Trophoblast cell (in vitro differentiated cells and primary cell): Measurements from ENCODE around the gene PREB.

Source experiments
- DNase-seq, 2 donors: peaks; one replicate each; pipeline ENCODE4 v3.0.0-alpha.2; 2016
- H2AFZ ChIP-seq: 2 replicates; pipeline ENCODE4 v1.6.1; 2013; ENCODE audit warnings: low read length, moderate library complexity, mild to moderate bottlenecking; ENCODE audit not compliant: insufficient read depth, poor library complexity
- H2AK5ac ChIP-seq: 2 replicates; pipeline ENCODE4 v1.6.1; 2013; ENCODE audit warnings: mild to moderate bottlenecking, low read length
- H2BK120ac ChIP-seq: 2 replicates; pipeline ENCODE4 v1.6.1; 2013; ENCODE audit warnings: low read length, mild to moderate bottlenecking, moderate library complexity; ENCODE audit not compliant: insufficient read depth, poor library complexity
- H2BK12ac ChIP-seq: 2 replicates; pipeline ENCODE4 v1.6.1; 2013; ENCODE audit warnings: mild to moderate bottlenecking, low read length, moderate library complexity
- H2BK5ac ChIP-seq: 2 replicates; pipeline ENCODE4 v1.6.1; 2013; ENCODE audit warnings: low read length, low read depth, moderate library complexity, mild to moderate bottlenecking; ENCODE audit not compliant: poor library complexity
- H3K14ac ChIP-seq: 2 replicates; pipeline ENCODE4 v1.6.1; 2013; ENCODE audit warnings: mild to moderate bottlenecking, low read length
- H3K18ac ChIP-seq: 2 replicates; pipeline ENCODE4 v1.6.1; 2013; ENCODE audit warnings: mild to moderate bottlenecking, low read length
- H3K23ac ChIP-seq: 2 replicates; pipeline ENCODE4 v1.6.1; 2013; ENCODE audit warnings: low read length
- H3K27ac ChIP-seq: 2 replicates; pipeline ENCODE4 v1.5.1; 2013; ENCODE audit warnings: low read depth, mild to moderate bottlenecking, inconsistent platforms, low read length, moderate library complexity
- H3K27me3 ChIP-seq: 2 replicates; pipeline ENCODE4 v1.6.1; 2013; ENCODE audit warnings: inconsistent platforms, mild to moderate bottlenecking, low read length, moderate library complexity; ENCODE audit not compliant: insufficient read depth
- H3K36me3 ChIP-seq, 2 experiments: 1 replicate in 1 of 2; 2 replicates in 1 of 2; pipeline ENCODE4 v1.6.1; 2013; ENCODE audit warnings: low read length in 2 of 2, mild to moderate bottlenecking in 2 of 2, moderate library complexity in 1 of 2; ENCODE audit not compliant: insufficient read depth in 2 of 2, control insufficient read depth in 1 of 2
- H3K4ac ChIP-seq: 2 replicates; pipeline ENCODE4 v1.6.1; 2013; ENCODE audit warnings: low read depth, mild to moderate bottlenecking, low read length, moderate library complexity
- H3K4me1 ChIP-seq, 2 experiments: 1 replicate in 1 of 2; 2 replicates in 1 of 2; pipeline ENCODE4 v1.6.1; 2013; ENCODE audit warnings: low read length in 2 of 2, mild to moderate bottlenecking in 2 of 2, moderate library complexity in 1 of 2; ENCODE audit not compliant: insufficient read depth in 2 of 2, control insufficient read depth in 1 of 2
- H3K4me2 ChIP-seq: 2 replicates; pipeline ENCODE4 v1.6.1; 2013; ENCODE audit warnings: inconsistent platforms, mild to moderate bottlenecking, low read length, moderate library complexity
- H3K4me3 ChIP-seq: 2 replicates; pipeline ENCODE4 v1.5.1; 2013; ENCODE audit warnings: mild to moderate bottlenecking, low read depth, low read length, inconsistent platforms
- H3K79me1 ChIP-seq: one replicate; pipeline ENCODE4 v1.6.1; 2013; ENCODE audit warnings: low read length
- H3K79me2 ChIP-seq: 2 replicates; pipeline ENCODE4 v1.6.1; 2013; ENCODE audit warnings: low read length, mild to moderate bottlenecking; ENCODE audit not compliant: control insufficient read depth, insufficient read depth, poor library complexity
- H3K9ac ChIP-seq: 2 replicates; pipeline ENCODE4 v1.6.1; 2013; ENCODE audit warnings: mild to moderate bottlenecking, low read length
- H3K9me3 ChIP-seq: 2 replicates; pipeline ENCODE4 v1.6.1; 2013; ENCODE audit warnings: low read depth, mild to moderate bottlenecking, control low read depth, inconsistent platforms, low read length; ENCODE audit not compliant: insufficient read depth
- H4K12ac ChIP-seq: 2 replicates; pipeline ENCODE4 v1.6.1; 2013; ENCODE audit warnings: low read depth, mild to moderate bottlenecking, low read length, moderate library complexity
- H4K8ac ChIP-seq: 2 replicates; pipeline ENCODE4 v1.6.1; 2013; ENCODE audit warnings: low read depth, mild to moderate bottlenecking, low read length, moderate library complexity
- H4K91ac ChIP-seq: one replicate; pipeline ENCODE4 v1.6.1; 2013; ENCODE audit warnings: low read depth, mild to moderate bottlenecking, low read length, moderate library complexity
- WGBS: extraction: QIAGEN DNeasy Blood & Tissue Kit; methylation state at CpG from one replicate; pipeline ENCODE4 v1.1.7; 2013; ENCODE audit warnings: missing lambda C conversion rate; ENCODE audit not compliant: insufficient read length, insufficient coverage; ENCODE audit errors: extremely low coverage; 5-methylcytosine and 5-hydroxymethylcytosine counted together

Gene PREB

DNA sequence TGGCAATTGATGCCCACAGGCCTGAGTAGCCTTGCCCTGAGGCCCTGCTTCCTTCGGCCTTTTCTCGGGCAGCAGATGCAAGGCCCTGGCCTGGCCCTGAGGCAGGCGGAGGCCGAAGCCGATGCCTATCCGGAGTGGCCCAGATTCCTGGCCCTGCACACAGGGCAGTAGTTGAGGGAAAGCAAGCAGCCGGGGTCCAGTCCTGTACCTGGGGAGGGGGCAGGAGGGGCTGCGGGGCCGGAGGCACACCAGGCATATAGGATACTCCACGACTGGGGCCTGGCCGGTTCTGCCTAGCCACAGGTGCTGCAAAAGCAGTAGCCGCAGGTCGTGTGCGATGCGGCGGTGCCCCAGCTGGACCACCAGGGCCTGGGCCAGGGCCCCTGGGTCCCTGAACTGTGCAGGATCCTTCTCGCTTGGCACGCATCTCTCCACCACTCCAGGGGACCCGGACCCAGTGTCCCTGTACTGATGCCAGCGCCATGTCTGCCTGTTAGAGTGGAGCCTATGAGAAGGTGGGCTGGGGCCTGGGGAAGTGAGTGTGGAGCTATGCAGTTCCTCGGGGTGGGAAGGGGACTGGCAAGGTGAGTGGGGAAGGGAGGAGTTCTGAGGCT lies 3.0 kb upstream of the PREB start:
- Histone ChIP-seq H2BK5ac (no peak overlapping the region), H2AK5ac (no peak overlapping the region), H3K18ac (no peak overlapping the region), H2BK12ac (no peak overlapping the region), H3K79me1 (peaks cover 6% of the 10 kb centered on the region), H4K12ac (no peak overlapping the region), H3K36me3 (peaks cover 7 to 10% of the 10 kb centered on the region in 2 experiments), H3K14ac (no peak overlapping the region), H3K27me3 (no peaks in the 10 kb centered on the region), H3K9me3 (no peaks in the 10 kb centered on the region), H3K23ac (no peak overlapping the region), H2BK120ac (no peak overlapping the region), H3K9ac (no peak overlapping the region), H3K79me2 (peaks cover 10% of the 10 kb centered on the region), H4K91ac (no peak overlapping the region), H3K4ac (no peak overlapping the region), H4K8ac (no peak overlapping the region), H3K4me3 (no peak overlapping the region), H2AFZ (no peak overlapping the region), H3K27ac (no peak overlapping the region), H3K4me1 (peaks cover 7 to 8% of the 10 kb centered on the region in 2 experiments), H3K4me2 (no peak overlapping the region)
- DNase-seq = no peak
- no CpG with 5 or more reads among the region's 21 CpGs for WGBS

DNA sequence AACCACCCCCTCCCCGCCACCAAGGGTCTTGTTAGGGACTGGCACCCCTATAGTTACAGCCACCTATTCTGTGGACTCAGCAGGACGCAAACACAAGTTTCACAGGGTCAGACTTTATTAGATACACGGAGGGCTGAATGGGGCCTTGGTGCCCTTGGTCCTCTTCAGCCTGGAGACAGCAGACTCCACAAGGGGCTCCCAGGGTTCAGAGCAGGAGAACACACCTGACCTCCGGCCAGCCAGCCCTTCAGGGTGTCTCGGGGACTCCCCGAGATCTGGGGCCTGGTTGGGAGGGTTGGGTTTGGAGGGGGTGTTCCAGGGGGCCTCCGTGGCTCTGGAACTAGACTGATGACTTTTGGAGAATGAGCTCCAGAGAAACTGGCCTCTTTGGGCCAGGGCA lies 2.3 kb upstream of the PREB start:
- Histone ChIP-seq H2AFZ (no peak overlapping the region), H2BK12ac (no peak overlapping the region), H3K4me3 (no peak overlapping the region), H3K79me1 (peaks cover 6% of the 10 kb centered on the region), H3K4me2 (no peak overlapping the region), H4K8ac (no peak overlapping the region), H3K4ac (no peak overlapping the region), H3K9me3 (no peaks in the 10 kb centered on the region), H2BK5ac (no peak overlapping the region), H3K79me2 (peaks cover 10% of the 10 kb centered on the region), H2BK120ac (no peak overlapping the region), H3K23ac (no peak overlapping the region), H3K18ac (no peak overlapping the region), H4K91ac (no peak overlapping the region), H3K9ac (no peak overlapping the region), H3K14ac (no peak overlapping the region), H3K36me3 (peaks cover 14 to 17% of the 10 kb centered on the region in 2 experiments), H3K4me1 (peaks cover 7 to 8% of the 10 kb centered on the region in 2 experiments), H4K12ac (no peak overlapping the region), H2AK5ac (no peak overlapping the region), H3K27me3 (no peaks in the 10 kb centered on the region), H3K27ac (no peak overlapping the region)
- WGBS = no CpG with 5 or more reads among the region's 7 CpGs
- DNase-seq = no peak

DNA sequence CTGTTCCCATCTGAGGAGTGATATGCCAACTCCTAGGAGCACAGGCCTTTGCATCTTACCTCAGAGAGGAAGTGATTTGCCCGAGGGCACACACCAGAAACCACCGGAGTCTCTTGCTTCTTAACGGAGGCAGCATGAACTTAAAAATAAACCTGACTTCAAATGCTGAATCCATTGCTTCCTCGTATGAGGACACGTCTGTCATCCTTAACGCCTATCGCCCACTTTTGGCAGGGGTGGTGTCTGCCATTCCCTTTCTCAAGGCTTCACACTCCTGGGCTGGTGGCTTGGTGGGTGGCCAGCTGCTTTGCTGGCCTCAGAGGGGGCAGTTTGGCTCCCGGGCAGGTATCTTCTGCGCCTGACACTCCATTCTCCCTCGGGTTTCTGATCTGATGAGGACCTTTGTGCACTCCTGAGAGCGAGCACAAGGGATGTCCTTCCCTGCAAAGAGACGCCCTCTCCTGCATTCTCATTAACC lies 1.1 kb upstream of the PREB start:
- H3K9ac ChIP-seq = no peak overlapping the region
- peak overlapping the region; percentile 90 for H4K8ac ChIP-seq
- no peak overlapping the region for H3K4me3 ChIP-seq
- no peak overlapping the region for H3K4ac ChIP-seq
- H3K14ac ChIP-seq = no peak overlapping the region
- no peaks in the 10 kb centered on the region for H3K9me3 ChIP-seq
- H4K91ac ChIP-seq = peak overlapping the region; percentile 69
- no peak overlapping the region for H3K23ac ChIP-seq
- peaks cover 7 to 8% of the 10 kb centered on the region in 2 experiments for H3K4me1 ChIP-seq
- H3K36me3 ChIP-seq = peaks cover 25 to 29% of the 10 kb centered on the region in 2 experiments
- H3K27me3 ChIP-seq = no peaks in the 10 kb centered on the region
- H3K79me2 ChIP-seq = peaks cover 10% of the 10 kb centered on the region
- peaks cover 6% of the 10 kb centered on the region for H3K79me1 ChIP-seq
- peak in 1 of 2 donors; percentile 8 for DNase-seq
- no peak overlapping the region for H3K27ac ChIP-seq
- no CpG with 5 or more reads among the region's 12 CpGs for WGBS
- peak overlapping the region; percentile 60 for H2BK12ac ChIP-seq
- H2BK120ac ChIP-seq = no peak overlapping the region
- no peak overlapping the region for H2AFZ ChIP-seq
- no peak overlapping the region for H2BK5ac ChIP-seq
- H4K12ac ChIP-seq = no peak overlapping the region
- peak overlapping the region; percentile 70 for H2AK5ac ChIP-seq
- no peak overlapping the region for H3K18ac ChIP-seq
- no peak overlapping the region for H3K4me2 ChIP-seq

DNA sequence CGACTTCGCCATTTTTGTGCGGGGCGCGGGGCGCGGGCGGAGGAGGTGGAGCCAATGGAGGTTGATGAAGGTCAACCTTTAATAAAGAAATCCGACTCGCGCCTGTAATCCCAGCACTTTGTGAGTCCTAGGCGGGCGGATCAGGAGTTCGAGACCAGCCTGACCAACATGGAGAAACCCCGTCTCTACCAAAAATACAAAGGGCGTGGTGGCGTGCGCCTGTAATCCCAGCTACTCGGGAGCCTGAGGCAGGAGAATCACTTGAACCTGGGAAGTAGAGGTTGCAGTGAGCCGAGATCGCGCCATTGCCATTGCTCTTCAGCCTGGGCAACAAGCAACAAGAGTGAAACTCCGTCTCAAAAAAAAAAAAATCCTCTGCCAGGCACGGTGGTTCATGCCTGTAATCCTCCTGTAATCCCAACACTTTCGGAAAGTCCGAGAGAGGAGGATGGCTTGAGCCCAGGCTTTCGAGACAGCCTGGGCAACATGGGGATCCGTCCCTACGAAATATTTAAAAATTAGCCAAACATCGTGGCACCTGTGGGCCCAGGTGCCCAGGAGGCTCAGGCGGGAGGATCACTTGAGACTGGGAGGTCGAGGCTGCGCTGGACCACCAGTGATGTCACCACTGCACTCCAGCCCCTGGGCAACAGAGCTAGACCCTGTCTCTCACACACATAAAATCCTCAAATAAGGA lies 493 bp upstream of the PREB start:
- no peak overlapping the region for H3K27ac ChIP-seq
- H3K36me3 ChIP-seq = peaks cover 29 to 34% of the 10 kb centered on the region in 2 experiments
- H2BK5ac ChIP-seq = no peak overlapping the region
- H4K12ac ChIP-seq = peak overlapping the region; percentile 73
- peak overlapping the region; percentile 24 for H3K14ac ChIP-seq
- H4K91ac ChIP-seq = peak overlapping the region; percentile 69
- no peak for DNase-seq
- H2AK5ac ChIP-seq = peak overlapping the region; percentile 70
- no peaks in the 10 kb centered on the region for H3K27me3 ChIP-seq
- H4K8ac ChIP-seq = peak overlapping the region; percentile 90
- peaks cover 10% of the 10 kb centered on the region for H3K79me2 ChIP-seq
- H2AFZ ChIP-seq = peak overlapping the region; percentile 95
- H3K23ac ChIP-seq = no peak overlapping the region
- peak overlapping the region; percentile 59 for H3K4me2 ChIP-seq
- H3K4ac ChIP-seq = peak overlapping the region; percentile 4
- peaks cover 7 to 8% of the 10 kb centered on the region in 2 experiments for H3K4me1 ChIP-seq
- H3K9me3 ChIP-seq = no peaks in the 10 kb centered on the region
- no peak overlapping the region for H3K9ac ChIP-seq
- H3K18ac ChIP-seq = peak overlapping the region; percentile 57
- H2BK120ac ChIP-seq = no peak overlapping the region
- H3K4me3 ChIP-seq = peak overlapping the region; percentile 25
- peak overlapping the region; percentile 30 for H2BK12ac ChIP-seq
- H3K79me1 ChIP-seq = peaks cover 6% of the 10 kb centered on the region
- WGBS = no CpG with 5 or more reads among the region's 33 CpGs
